Aorta (tissue), 5 donors: ENCODE data around the gene NALCN. TPM values are rescaled to one million over a fixed set of nuclear protein-coding genes. Genes with fewer than 3 reads are reported as not detected.

Experiments
- ATAC-seq: fragments of 200-7000 bp; cut with Tn5 transposase; one replicate; pipeline ENCODE4 v1.9.1; 2022; ENCODE audit warnings: moderate library complexity; ENCODE audit not compliant: low FRiP score
- DNase-seq, 2 donors: peaks; one replicate each; pipeline ENCODE4 v3.0.0-alpha.2; 2020
- H3K27ac ChIP-seq, 2 donors: one replicate each; pipeline ENCODE4 v1.5.1; 2013; ENCODE audit warnings: low read length in 2 of 2, mild to moderate bottlenecking in 2 of 2, moderate library complexity in 2 of 2, control low read depth in 1 of 2, inconsistent platforms in 1 of 2, low read depth in 1 of 2
- H3K27me3 ChIP-seq, 2 donors: one replicate each; pipeline ENCODE4 v1.6.1; 2013; ENCODE audit warnings: control low read depth in 1 of 2, low read length in 1 of 2, mild to moderate bottlenecking in 1 of 2, moderate library complexity in 1 of 2; ENCODE audit not compliant: insufficient read depth in 2 of 2, control insufficient read depth in 1 of 2
- H3K36me3 ChIP-seq, 2 donors: one replicate each; pipeline ENCODE4 v1.6.1; 2013; ENCODE audit warnings: control low read depth in 1 of 2, low read length in 1 of 2, mild to moderate bottlenecking in 1 of 2; ENCODE audit not compliant: insufficient read depth in 2 of 2, control insufficient read depth in 1 of 2
- H3K4me1 ChIP-seq, 2 donors: one replicate each; pipeline ENCODE4 v1.6.1; 2013; ENCODE audit warnings: low read length in 2 of 2, control low read depth in 1 of 2, mild to moderate bottlenecking in 1 of 2, moderate library complexity in 1 of 2; ENCODE audit not compliant: insufficient read depth in 2 of 2, control insufficient read depth in 1 of 2
- H3K4me3 ChIP-seq, 2 donors: one replicate each; pipeline ENCODE4 v1.5.1; 2013; ENCODE audit warnings: low read length in 2 of 2, control low read depth in 1 of 2, mild to moderate bottlenecking in 1 of 2
- H3K9me3 ChIP-seq: one replicate; pipeline ENCODE4 v1.6.1; 2013; ENCODE audit warnings: mild to moderate bottlenecking, low read length; ENCODE audit not compliant: control insufficient read depth
- WGBS, 2 donors: extraction: QIAGEN DNeasy Blood & Tissue Kit; methylation state at CpG; one replicate each; pipeline ENCODE4 v1.1.7; 2013; 5-methylcytosine and 5-hydroxymethylcytosine counted together
- intact Hi-C, 2 donors: fragments of 100-400 bp; cut with DNase I; formaldehyde crosslinking; loops; one replicate each; pipeline versions ENCODE4 v1.14.2 to v1.15.0; 2022
- polyA plus RNA-seq, 2 donors: library from polyadenylated mRNA; stranded (reverse); fragments of 200-250 nt; gene quantifications; one replicate each; pipeline ENCODE4 v1.2.3, GENCODE V29; 2013
- total RNA-seq, 2 donors: library from RNA; stranded (reverse); fragmentation: NEBNext Ultra II Directional; extraction: Animal tissue kit (Norgen Biotek cat#: 25700); gene quantifications; one replicate each; pipeline ENCODE4 v1.2.1, GENCODE V29; 2021
- donor health status: healthy with polysubstance abuse.
- donor health status: Bipolar disorder and iron deficiency.
- donor health status: DM: no; HTN: no; CAD: no.
- donor health status: DM: no; HTN: no; CAD: no.
- donor health status: DM: yes; HTN: yes; CAD: no.

NALCN gene
- total and polyA plus RNA-seq, 4 donors: 2.4 to 16.2 (median 8.2) TPM

DNA sequence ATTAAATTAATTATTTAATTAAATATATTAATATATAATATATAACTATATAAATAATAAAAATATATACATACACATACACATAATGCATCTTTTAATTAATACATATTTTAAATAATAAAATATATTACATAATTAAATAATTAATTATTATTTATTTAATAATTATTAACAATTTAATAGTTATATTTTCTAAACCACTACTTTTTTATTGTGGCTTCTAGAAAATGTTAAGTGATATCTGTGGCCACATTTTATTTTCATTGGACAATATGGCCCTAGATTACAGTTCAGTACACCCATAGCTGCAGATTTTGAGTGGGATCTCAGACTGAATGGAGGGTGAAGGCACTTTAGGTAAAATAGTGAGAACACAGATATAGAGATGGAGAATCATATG, 335.7 kb downstream of the NALCN start:
- Histone ChIP-seq H3K4me1 (no peaks in the 10 kb centered on the region), H3K27ac (no peak overlapping the region), H3K36me3 (peaks cover 4 to 6% of the 10 kb centered on the region in 2 donors), H3K27me3 (no peaks in the 10 kb centered on the region), H3K4me3 (no peak overlapping the region), H3K9me3 (no peaks in the 10 kb centered on the region)
- DNase-seq (no peak), ATAC-seq (no peak)
- intact Hi-C loops: no loop called here

DNA sequence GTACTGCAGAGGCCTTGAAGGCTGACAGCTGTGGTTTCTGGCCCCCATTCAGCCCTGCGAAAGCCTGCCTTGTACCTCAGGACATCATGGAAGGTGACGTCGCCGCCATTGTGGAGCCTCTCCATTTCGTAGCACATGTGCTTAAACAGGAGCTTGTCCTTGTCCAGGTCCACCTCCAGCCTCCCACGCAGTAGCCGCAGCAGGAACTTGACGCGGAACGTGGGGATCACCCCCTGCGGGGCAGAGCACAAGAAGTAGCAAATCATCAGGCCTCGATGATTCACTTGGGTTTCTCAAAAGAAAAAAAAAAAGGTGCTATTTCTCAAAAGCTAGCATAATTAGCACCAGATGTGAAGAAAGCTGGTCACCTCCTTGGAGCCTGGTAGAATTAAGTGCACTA, 351.0 kb downstream of the NALCN start:
- H3K4me1 ChIP-seq: no peaks in the 10 kb centered on the region
- H3K36me3 ChIP-seq: peaks cover 0 to 6% of the 10 kb centered on the region in 2 donors
- H3K27ac ChIP-seq: no peak overlapping the region
- ATAC-seq (no peak), DNase-seq (no peak)
- H3K9me3 ChIP-seq: no peaks in the 10 kb centered on the region
- H3K27me3 ChIP-seq: no peaks in the 10 kb centered on the region
- WGBS, 2 donors: 80 to 89% methylated on average over 12 of the region's 12 CpGs
- H3K4me3 ChIP-seq: no peak overlapping the region
- intact Hi-C loops: no loop called here

DNA sequence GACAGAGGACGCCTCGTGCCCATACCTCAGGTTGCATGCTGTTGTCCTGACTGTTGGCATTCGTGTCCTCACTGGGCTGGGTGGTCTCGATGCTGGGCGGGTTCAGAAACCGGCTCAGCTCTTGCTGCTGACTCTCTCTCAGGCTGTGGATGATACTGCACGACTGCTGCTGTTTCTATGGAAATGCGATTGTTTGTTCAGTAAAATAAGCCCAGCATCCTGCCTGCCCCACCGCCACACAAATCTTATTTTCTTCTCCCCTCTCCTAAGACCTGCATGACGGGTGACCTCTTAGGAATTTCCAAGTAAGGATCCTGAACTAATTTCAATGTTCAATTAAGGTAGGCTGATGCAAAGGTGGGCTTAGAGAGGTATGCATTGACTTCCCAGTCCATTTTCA, 356.5 kb downstream of the NALCN start:
- no peak overlapping the region for H3K27ac ChIP-seq
- H3K9me3 ChIP-seq: no peaks in the 10 kb centered on the region
- WGBS, 2 donors: 82% methylated on average over 10 of the region's 10 CpGs
- DNase-seq (no peak), ATAC-seq (no peak)
- H3K4me3 ChIP-seq: no peak overlapping the region
- peaks cover 0 to 4% of the 10 kb centered on the region in 2 donors for H3K36me3 ChIP-seq
- H3K27me3 ChIP-seq: no peaks in the 10 kb centered on the region
- intact Hi-C loops: no loop called here
- no peaks in the 10 kb centered on the region for H3K4me1 ChIP-seq

DNA sequence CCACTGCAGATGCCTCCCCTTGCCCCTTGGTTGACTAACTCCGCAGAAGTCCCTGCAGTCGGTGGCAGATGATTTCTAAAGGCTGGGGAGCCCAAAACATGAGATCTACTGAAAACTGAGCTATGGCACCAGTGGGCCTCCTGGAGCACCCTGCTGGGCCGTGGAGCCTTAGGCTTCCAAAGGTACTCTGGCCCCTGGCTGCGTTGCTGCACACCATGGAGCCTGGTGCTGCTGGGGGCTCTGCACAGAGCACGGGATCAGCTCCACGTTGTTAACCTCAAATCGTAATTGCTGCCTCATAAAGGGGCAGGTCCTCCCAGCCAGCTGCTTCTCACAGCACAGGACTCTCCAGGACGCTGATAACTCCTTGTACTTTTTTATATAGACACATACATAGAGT, 357.5 kb downstream of the NALCN start:
- 62 to 69% methylated on average over 8 of the region's 8 CpGs for WGBS, 2 donors
- H3K4me1 ChIP-seq: no peaks in the 10 kb centered on the region
- ATAC-seq: no peak

DNA sequence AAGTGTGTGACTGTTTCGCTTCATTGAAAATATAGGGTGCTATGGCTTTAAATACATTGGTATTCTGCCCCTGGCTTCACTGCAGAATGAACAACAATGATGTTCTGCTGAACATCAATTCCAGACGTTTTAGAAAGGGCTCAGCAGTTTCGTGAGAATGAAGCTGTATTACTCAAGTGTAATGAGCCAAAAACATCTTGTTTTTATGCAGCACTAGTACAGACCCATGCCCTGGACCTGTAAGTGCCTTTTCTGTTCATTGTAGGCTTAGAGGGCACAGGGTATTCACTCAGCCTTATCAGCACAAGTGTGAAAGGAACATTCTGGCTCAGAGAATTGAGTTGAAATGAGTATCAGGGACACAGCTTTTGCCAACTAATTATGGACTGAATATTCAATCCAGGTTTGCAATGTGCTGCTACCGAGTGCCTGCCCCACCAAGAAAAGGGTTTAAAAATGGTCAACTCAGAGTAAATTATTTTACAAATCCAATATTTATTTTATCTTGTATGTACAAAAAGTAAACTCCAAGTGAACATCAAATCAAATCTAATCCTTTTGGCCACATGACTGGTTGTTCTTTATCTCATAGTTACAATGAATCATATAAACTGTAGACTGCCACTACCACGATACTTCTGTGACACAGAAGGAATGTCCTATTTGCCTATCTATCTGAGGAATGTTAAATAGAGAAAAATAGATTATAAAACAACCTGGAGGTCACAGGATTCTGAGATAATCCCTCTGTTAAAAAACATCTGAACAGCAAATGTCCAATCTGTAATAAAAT, 362.8 kb downstream of the NALCN start:
- Histone ChIP-seq H3K9me3 (peaks cover 2% of the 10 kb centered on the region), H3K4me3 (no peak overlapping the region), H3K27me3 (no peaks in the 10 kb centered on the region), H3K36me3 (peaks cover 0 to 4% of the 10 kb centered on the region in 2 donors), H3K4me1 (no peaks in the 10 kb centered on the region), H3K27ac (no peak overlapping the region)
- DNase-seq: no peak
- 47 to 50% methylated on average over 5 of the region's 5 CpGs for WGBS, 2 donors
- ATAC-seq: no peak
- intact Hi-C loops: no loop called here

More for the DNA sequence above, 357.5 kb downstream of the NALCN start:
- Histone ChIP-seq H3K27me3 (no peaks in the 10 kb centered on the region), H3K4me3 (no peak overlapping the region), H3K27ac (no peak overlapping the region), H3K36me3 (peaks cover 0 to 4% of the 10 kb centered on the region in 2 donors), H3K9me3 (no peaks in the 10 kb centered on the region)
- DNase-seq: no peak
- intact Hi-C loops: no loop called here

DNA sequence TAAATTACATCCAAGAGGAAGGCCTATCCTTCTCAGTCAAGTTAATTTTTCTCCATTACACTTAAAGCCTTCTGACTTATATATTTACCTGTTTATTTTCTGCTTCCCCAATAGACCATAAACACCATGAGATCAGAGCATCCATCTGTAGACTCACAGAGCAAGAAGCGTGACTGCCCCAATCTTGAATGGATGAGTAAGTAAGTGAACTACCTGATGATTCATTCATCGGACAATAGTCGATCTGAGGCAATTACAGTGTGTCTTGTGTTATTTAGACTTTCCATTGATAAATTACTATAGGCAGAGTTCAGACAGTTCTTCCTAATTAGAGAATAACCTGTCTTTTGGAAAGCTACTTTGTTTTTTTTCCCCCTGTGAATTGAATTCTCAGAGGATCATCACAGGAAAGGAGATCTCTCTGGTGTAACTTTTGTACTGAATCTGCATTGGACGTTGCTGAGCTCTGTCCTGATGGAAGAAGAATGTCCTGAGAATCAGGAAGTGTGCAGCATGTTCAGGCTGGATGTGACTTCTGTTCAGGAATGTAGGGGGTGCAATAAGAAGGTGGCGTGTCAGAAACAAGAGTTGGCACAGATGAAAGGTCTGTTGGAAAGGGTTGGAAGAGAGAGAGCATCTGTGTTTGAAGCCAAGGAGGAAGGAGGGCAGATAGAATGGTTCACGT, 367.0 kb downstream of the NALCN start:
- H3K4me1 ChIP-seq: no peaks in the 10 kb centered on the region
- intact Hi-C loops: no loop called here
- ATAC-seq (no peak), DNase-seq (no peak)
- H3K9me3 ChIP-seq: peaks cover 9% of the 10 kb centered on the region
- no peaks in the 10 kb centered on the region for H3K36me3 ChIP-seq
- no peaks in the 10 kb centered on the region for H3K27me3 ChIP-seq
- no peak overlapping the region for H3K4me3 ChIP-seq
- 60 to 61% methylated on average over 6 of the region's 6 CpGs for WGBS, 2 donors
- no peak overlapping the region for H3K27ac ChIP-seq

DNA sequence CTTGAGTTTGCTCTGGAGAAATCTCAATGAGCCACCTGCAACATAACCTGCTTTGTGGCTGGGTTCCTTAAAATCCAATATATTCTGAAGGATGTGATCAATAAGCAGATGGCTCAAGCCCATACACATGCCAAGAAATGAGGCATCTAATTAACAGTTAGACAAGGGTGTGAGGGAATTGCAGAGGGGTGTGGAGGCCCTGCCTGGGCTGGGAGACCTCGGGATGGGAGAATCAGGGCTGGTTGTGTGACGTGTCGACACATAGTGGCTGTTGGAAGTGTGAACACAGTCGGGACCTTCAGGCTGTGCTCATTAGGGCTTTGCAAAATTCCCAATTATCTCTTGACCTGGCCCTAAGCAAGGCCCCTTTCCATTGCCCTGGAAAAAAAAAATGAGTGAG, 379.8 kb downstream of the NALCN start:
- Histone ChIP-seq H3K27ac (no peak overlapping the region), H3K36me3 (no peaks in the 10 kb centered on the region), H3K4me3 (no peak overlapping the region), H3K4me1 (no peaks in the 10 kb centered on the region), H3K27me3 (no peaks in the 10 kb centered on the region), H3K9me3 (peaks cover 2% of the 10 kb centered on the region)
- 64 to 76% methylated on average over 4 of the region's 4 CpGs for WGBS, 2 donors
- ATAC-seq: no peak
- intact Hi-C loops: no loop called here
- no peak for DNase-seq

DNA sequence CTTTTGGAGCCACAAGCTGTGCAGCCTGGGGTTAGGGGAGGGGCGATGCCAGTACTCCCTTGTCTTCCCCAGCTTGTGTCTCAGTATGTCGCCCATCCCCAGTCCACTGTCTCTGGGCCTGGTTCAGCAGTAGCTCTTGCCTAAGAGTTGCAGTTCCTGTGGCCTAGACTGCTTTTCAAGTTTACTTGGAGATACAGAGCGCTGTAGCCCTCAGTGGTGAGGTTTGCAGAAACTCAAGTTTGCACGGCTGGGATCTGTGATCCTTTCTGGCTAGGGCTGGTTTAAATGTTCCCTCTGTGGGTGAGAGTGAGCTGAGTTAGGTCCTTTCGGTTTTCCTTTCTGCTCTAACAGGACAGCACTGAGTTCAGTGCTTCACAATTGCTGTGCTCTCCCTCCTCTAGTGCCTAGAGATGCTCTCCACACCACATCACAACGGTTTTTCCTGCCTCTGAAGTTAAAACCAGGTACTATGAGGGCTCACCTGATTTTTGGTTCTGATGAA, 381.1 kb downstream of the NALCN start:
- DNase-seq: no peak
- 78 to 82% methylated on average over 6 of the region's 6 CpGs for WGBS, 2 donors
- Histone ChIP-seq H3K9me3 (peaks cover 1% of the 10 kb centered on the region), H3K4me1 (no peaks in the 10 kb centered on the region), H3K27ac (no peak overlapping the region), H3K36me3 (no peaks in the 10 kb centered on the region), H3K4me3 (no peak overlapping the region), H3K27me3 (no peaks in the 10 kb centered on the region)
- intact Hi-C loops: no loop called here
- ATAC-seq: no peak
